OCI-M2 (cell line): ENCODE results near the gene SURF2.
"Not testable (repeated sequence)": the region's sequence is repeated elsewhere in the genome, so short reads cannot be mapped to it uniquely, and the experiment has no call there.

ENCODE experiments used
- DNase-seq: peaks from one replicate; lab custom pipeline; 2025; ENCODE audit not compliant: unreplicated experiment; lab: John Stamatoyannopoulos, UW

The SURF2 gene

DNA sequence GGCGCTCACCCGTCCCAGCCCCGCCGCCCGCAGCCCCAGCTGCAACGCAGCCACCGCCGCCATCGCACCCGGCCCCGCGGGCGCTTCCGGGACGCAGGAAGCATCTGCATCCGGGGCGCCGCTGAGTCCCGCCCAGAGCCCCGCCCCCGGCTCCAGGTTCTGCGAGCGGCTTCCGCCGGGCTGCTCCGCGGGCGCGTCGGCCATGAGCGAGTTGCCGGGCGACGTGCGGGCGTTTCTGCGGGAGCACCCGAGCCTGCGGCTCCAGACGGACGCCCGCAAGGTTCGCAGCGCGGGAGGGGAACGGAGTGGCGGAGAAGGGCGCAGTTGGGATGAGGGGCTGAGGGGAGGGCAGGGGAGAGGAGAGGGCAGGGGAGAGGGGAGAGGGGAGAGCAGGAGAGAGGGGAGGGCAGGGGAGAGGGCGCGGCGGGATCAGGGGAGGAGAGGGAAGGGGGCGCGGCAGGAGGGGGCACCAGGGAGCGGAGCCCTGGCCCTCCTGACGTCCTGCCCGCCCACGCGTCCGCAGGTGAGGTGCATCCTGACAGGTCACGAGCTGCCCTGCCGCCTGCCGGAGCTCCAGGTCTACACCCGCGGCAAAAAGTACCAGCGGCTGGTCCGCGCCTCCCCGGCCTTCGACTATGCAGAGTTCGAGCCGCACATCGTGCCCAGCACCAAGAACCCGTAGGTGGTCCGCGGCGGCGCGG lies at the start of gene SURF2, which contains the start of gene SURF1:
Gene SURF2 (plus strand): TSS at position 160 of the 701 bp plus-strand sequence. CDS start 43 bp downstream, at position 203.
Gene SURF1 (minus strand): TSS at position 97 of the 701 bp plus-strand sequence. CDS start 34 bp downstream, at position 63.
- no peak for DNase-seq

- no peak for DNase-seq
Observed at GRCh38 chr9:133307301-133307700, 49.0 kb upstream of the SURF2 start.

DNA sequence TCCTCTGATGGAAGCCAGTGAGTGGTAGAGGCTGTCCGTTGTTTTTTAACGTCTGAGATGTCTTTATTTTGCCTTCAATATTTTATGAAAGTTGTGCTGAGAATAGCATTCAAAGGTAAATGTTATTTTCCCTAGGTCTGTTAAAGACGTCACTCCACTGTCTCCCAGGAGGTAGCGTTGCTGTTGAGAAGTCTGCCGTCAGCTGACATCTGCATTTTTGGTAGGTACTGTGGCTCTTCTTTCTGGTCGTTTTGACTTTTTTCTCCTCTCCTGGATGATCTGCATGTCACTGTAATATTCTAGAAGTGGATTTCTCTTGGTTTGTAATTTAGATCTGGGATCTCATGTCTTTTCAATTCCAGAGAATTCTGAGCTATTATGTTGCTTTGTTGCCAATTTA lies 46.7 kb upstream of the SURF2 start:
- no peak for DNase-seq

- no peak for DNase-seq
Observed at GRCh38 chr9:133315997-133316396, 40.4 kb upstream of the SURF2 start.

- not testable (repeated sequence) for DNase-seq
Observed at GRCh38 chr9:133317551-133317950, 38.8 kb upstream of the SURF2 start.

DNA sequence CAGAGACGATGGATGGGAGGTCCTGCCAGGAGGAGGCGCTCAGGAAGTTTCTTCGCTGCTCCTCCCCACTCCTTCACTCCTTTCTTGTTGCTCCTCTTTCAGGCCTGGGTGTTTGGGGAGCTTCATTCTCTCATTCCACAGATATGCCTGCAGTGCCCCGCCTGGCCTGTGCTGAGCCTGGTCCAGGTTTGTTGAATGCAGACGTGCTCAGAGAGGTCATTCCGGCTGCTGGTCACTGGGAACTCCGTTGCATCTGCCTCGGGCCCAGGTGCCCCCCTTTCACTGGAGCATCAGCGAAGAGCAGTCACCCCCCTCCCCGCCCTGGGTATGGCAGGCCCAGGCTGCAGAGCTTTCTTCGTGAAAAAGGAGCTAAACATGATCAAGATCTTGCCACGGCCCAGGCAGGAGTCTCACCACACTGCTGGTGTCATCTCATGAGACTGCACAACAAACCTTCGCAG lies 35.9 kb upstream of the SURF2 start:
- DNase-seq, result no peak

DNA sequence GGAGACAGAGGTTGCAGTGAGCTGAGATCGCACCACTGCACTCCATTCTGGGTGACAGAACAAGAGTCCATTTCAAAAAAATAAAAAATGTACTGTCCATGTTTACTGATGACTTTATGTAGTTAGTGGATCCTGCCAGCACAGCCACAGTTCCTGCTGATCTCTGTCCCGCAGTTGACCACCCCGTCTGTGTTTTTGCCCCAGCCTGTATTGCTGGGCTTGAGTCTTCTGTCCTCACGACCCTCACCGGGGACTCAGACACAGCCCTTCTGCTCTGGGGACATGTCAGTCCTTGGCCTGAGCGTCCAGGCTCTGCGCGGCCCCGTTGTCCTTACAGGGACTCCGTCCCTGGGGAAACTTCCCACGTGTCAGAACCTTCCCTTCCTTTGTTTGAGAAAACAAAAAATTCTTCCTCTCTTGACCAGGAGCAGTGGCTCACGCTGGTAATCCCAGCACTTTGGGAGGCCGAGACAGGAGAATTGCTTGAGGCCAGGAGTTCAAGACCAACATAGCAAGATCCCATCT lies 34.9 kb upstream of the SURF2 start:
- no peak for DNase-seq

DNA sequence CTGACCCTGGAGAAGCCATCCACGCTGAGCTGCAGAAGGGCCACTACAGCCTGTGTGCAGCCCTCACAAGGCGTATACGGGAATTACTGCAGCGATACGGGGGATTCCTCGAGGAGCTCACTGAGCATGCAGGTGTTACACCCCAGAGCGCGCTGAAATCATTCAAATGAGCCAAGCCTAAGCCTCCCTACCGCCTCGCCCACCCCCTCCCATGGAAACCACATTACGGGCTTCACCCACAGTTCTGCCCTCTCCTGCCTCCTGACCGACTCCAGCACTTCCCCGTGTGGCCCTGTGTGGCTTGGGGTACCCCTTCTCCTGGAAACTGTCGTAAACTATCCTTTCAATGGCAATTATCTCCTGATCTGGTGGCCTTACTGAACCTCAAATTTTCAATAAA lies 33.6 kb upstream of the SURF2 start:
- no peak for DNase-seq

- no peak for DNase-seq
Observed at GRCh38 chr9:133323211-133323610, 33.1 kb upstream of the SURF2 start.

- no peak for DNase-seq
Observed at GRCh38 chr9:133323991-133324703, 32.2 kb upstream of the SURF2 start.

DNA sequence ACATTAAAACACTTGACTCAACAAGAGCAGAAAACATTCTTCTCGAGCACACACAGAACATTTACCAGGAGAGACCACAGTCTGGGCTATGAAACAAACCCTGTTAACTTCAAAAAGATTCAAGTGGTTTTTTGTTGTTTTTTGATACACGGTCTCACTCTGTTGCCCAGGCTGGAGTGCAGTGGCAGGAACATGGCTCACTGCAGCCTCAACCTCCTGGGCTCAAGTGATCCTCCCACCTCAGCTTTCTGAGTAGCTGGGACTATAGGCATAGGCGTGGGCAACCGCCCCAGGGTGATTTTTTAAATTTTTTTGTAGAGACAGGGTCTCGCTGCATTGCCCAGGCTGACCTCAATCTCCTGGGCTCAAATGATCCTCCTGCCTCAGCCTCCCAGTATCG lies 29.3 kb upstream of the SURF2 start:
- not testable (repeated sequence) for DNase-seq

GRCh38 chr9:133327834-133328484 lies 28.4 kb upstream of the SURF2 start:
- DNase-seq, result no peak

DNA sequence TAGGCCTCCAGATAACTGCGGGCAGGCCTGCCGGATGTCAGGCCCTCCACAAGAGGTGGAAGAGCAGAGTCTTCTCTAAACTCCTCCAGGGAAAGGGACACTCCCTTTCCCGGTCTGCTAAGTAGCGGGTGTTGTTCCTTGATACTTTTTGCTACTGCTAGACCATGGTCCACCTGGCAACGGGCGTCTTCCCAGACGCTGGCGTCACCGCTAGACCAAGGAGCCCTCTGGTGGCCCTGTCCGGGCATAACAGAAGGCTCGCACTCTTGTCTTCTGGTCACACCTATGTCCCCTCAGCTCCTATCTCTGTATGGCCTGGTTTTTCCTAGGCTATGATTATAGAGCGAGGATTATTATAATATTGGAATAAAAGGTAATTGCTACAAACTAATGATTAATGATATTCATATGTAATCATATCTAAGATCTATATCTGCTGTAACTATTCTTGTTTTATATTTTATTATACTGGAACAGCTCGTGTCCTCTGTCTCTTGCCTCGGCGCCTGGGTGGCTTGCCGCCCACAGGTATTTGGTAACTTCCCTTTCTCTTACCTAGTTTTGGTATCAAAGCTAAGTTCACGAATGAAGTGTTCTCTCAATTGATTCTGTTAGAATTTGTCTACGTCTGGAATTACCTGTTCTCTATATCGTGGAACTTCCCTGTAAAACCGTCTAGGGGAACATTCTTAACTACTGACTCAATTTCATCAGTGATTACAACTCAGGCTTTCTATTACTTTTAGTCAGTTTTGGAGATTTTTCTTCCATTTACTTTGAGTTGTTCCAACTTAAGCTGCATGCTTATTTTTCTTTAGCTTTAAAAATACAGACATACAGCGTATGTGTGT lies 26.8 kb upstream of the SURF2 start:
- peak; percentile 12 for DNase-seq

DNA sequence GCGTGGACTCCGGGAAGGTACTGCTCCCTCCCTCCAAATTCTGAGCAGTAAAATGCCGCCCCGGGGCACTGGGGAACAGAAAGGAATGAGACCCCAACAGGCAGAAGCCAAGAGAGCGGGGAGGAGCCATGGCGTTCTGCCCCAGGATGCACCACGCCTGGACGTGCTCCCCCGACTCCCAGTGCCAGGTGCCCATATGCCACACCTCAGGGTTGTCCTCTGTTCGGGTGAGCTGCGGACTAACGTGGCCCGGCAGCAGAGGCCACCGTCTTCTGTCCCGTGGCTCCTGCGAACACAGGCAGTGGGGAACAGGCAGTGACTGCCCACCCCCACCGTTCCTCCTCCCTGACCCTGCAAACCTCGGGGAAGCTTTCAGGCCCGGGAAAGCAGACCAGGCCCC lies 25.1 kb upstream of the SURF2 start:
- no peak for DNase-seq

GRCh38 chr9:133331641-133332380 lies 24.5 kb upstream of the SURF2 start:
- DNase-seq, result no peak

DNA sequence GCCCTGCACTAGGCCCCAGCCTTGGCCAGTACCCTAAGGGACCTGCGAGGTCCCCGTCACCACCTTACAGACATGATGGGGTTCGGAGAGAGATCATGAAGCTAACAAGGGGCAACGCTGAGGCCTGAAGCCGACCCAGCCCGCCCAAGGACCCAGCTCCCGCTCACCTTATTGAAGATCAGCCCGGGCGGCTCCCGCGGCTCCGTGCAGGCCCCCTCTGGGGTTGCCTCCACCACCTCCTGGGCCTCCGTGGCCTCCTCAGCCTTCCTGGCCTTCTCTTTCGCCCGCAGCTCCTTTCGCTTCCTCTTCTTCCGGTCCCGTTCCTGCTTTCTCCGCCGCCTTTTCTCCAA lies 24.0 kb upstream of the SURF2 start:
- DNase-seq, result no peak

DNA sequence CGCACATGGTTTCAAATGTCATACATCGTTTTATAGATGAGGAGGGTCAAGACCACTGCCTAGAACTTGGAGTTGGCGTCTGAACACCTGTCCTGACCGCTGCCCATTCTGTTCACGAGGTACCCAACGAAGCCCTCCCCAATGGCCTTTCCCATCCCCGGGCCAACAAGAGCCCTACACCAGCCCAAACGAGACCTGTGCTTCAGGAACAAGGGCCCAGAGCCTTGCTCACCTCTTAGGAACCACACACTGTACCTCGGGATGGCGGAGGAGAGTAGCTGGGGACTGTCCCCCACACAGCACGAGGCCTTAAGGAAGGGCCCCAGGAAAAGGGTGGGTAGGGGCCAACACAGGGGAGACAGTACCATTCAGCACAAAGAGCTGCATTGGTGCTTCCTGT lies 23.3 kb upstream of the SURF2 start:
- no peak for DNase-seq

DNA sequence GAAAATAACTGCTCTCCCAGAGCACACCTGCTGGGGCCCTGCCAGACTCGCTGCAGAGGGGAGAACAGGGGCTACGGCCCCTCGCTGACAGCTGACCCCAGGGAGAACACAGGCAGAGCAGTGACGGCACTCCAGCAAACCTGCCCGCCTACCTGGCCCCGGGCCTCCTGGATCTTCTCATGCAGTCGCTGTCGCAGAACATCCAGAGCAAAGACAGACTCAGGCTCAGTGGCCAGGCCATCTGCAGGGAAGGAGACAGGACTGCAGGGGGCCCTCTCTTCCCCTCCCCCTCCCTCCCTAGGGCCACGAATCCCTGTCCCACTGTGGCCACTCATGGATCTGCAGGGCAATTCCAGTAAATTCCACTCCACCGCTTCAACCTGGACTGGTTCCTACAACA lies 22.8 kb upstream of the SURF2 start:
- DNase-seq, result no peak

DNA sequence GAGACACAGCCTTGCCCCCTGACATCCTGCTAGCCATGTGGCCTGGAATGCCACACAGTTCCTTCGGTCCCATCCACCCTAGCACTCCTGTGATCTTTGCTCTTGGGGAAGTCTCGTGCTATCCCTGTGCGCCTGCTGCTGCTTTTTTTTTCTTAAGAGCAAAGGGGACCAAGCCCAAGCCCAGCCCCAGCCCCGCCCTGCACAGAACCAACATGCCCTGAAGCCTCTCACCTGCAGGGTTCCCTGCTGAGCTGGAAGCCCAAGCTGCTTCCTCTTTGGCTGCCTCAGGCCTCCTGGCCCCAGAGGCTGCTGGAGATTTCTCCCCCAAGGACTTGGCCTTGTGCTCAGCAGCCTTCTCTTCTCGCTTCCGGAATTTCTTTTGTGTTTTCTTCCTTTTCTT lies 22.2 kb upstream of the SURF2 start:
- DNase-seq, result no peak

DNA sequence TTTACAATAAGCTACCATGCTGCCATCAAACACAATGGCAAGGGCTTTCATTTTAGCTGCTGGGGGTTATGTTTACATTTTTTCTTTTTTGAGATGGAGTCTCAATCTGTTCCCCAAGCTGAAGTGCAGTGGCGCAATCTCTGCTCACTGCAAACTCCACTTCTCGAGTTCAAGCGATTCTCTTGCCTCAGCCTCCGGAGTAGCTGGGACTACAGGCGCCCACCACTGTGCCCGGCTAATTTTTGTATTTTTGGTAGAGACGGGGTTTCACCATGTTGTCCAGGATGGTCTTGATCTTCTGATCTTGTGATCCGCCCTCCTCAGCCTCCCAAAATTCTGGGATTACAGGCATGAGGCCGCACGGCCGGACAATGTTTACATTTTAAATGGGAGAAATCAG lies 21.5 kb upstream of the SURF2 start:
- not testable (repeated sequence) for DNase-seq
